GM21381 (cell line): ENCODE data around the gene AOC3.

Experiments used
- ATAC-seq: cut with Tn5 transposase; IDR thresholded peaks from one replicate; pipeline ENCODE4 v1.9.1; 2021; ENCODE audit warnings: mild to moderate bottlenecking, moderate library complexity; ENCODE audit not compliant: unreplicated experiment

Gene AOC3

GRCh38 chr17:42850954-42851353 is at the start of gene AOC3:
Gene AOC3, plus strand, starts transcription at chr17:42851199. Its CDS starts 145 bp downstream, at chr17:42851344.
- no peak for ATAC-seq

GRCh38 chr17:42803074-42803883 is 47.7 kb upstream of the AOC3 start:
- ATAC-seq, result no peak

- ATAC-seq, result no peak
Observed at GRCh38 chr17:42804918-42805367, 46.1 kb upstream of the AOC3 start.

GRCh38 chr17:42806249-42806648 is 44.8 kb upstream of the AOC3 start:
- ATAC-seq, result no peak

GRCh38 chr17:42809250-42809649 is 41.7 kb upstream of the AOC3 start:
- ATAC-seq, result no peak

- ATAC-seq, result no peak
Observed at GRCh38 chr17:42814633-42815399, 36.2 kb upstream of the AOC3 start.

- no peak for ATAC-seq
Observed at GRCh38 chr17:42817866-42818265, 33.1 kb upstream of the AOC3 start.

- ATAC-seq, result no peak
Observed at GRCh38 chr17:42818379-42818778, 32.6 kb upstream of the AOC3 start.

GRCh38 chr17:42819939-42820535 is 31.0 kb upstream of the AOC3 start:
- ATAC-seq, result no peak

- ATAC-seq, result no peak
Observed at GRCh38 chr17:42821176-42821575, 29.8 kb upstream of the AOC3 start.

- no peak for ATAC-seq
Observed at GRCh38 chr17:42827472-42827871, 23.5 kb upstream of the AOC3 start.

GRCh38 chr17:42830971-42831370 is 20.0 kb upstream of the AOC3 start:
- no peak for ATAC-seq

GRCh38 chr17:42832213-42832933 is 18.6 kb upstream of the AOC3 start:
- ATAC-seq, result no peak

- peak; percentile 82 for ATAC-seq
Observed at GRCh38 chr17:42832934-42833766, 17.8 kb upstream of the AOC3 start, which contains the start of gene PSME3. Gene PSME3, plus strand, starts transcription at chr17:42833397. Its CDS starts 235 bp downstream, at chr17:42833632.

GRCh38 chr17:42833767-42834422 is 17.1 kb upstream of the AOC3 start:
- no peak for ATAC-seq

GRCh38 chr17:42835732-42836131 is 15.3 kb upstream of the AOC3 start:
- ATAC-seq, result no peak

GRCh38 chr17:42841975-42842685 is 8.9 kb upstream of the AOC3 start:
- no peak for ATAC-seq

- ATAC-seq, result no peak
Observed at GRCh38 chr17:42843358-42843934, 7.6 kb upstream of the AOC3 start.
